HG03025 (cell line): ENCODE measurements around the gene GNGT2.

ENCODE experiments used
- ATAC-seq: cut with Tn5 transposase; IDR thresholded peaks from one replicate; pipeline ENCODE4 v1.9.1; 2021; ENCODE audit warnings: mild to moderate bottlenecking, moderate library complexity; ENCODE audit not compliant: unreplicated experiment, low FRiP score

The GNGT2 gene

GRCh38 chr17:49229805-49230600, 19.6 kb upstream of the GNGT2 start:
- ATAC-seq = no peak

DNA sequence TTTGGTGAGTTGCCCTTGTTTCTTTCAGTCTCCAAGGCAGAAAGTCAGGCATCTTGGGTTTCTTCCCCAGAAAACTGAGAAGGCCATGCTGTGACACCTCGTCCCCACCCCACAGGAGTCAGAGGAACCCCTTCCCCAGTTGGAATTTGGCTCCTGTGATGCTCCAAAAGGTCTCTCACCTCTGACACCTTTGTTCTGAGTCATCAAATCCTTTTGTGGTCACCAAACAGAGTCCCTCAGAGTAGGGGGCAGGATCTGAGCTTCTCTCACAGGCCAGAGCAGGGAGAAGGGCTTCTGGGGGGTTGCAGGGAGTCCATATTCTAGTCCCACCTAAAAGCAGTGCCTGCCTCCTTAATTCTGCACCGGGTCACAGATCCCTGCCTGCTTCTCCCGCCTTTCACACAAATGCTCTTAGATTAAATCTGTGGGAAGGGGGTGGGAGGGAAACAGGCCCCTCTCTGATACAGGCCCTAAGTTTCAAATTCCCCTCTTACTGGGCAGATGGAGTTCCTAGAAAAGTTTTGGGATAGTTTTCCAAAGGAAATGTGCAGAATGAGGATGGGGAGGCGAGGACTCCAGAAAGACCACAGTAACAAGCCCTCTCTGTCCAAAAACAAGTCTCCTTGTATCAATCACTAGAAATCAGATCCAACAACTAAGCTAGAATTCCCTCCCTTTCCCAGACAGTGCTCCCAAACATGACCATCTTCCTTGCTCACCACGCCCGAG, 18.9 kb upstream of the GNGT2 start:
- no peak for ATAC-seq

DNA sequence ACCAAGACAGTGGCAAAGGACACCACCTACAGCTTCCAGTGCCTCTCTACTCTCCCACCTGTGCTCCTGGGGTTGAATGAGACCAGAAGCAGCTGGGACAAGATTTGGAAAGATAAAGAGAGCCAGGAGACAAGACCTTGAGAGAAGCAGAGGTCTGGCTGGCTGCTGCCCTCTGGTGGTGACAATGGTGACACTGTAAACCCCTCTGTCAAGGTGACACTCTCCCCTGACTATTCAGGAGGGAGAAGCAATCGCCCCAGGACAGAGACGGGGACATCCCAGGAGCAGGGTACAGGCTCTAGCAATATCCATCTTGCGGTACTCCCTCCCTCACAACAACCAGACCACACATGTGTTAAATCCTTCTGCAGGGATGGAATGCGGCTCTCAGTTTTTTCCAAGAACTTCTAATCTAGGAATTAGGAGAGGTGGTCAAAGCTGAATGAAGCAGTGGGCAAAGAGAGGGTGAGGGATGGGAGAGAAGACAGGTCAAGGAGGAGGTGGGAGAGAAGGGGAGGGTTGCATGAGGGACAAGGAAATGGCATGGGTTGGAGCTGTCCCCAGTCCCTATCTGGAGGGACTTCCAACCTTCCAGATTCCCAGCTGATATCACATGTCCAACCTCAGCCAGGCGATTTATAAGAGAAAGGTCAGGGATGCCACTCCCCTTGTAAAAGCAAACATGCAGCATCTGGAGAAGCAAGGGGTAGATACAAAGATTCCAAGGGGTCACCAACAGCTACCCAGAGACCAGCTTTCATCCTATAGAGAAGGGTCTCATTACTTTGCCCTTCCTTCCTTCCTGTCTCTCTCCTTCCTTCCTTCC, 17.3 kb upstream of the GNGT2 start:
- ATAC-seq = no peak

DNA sequence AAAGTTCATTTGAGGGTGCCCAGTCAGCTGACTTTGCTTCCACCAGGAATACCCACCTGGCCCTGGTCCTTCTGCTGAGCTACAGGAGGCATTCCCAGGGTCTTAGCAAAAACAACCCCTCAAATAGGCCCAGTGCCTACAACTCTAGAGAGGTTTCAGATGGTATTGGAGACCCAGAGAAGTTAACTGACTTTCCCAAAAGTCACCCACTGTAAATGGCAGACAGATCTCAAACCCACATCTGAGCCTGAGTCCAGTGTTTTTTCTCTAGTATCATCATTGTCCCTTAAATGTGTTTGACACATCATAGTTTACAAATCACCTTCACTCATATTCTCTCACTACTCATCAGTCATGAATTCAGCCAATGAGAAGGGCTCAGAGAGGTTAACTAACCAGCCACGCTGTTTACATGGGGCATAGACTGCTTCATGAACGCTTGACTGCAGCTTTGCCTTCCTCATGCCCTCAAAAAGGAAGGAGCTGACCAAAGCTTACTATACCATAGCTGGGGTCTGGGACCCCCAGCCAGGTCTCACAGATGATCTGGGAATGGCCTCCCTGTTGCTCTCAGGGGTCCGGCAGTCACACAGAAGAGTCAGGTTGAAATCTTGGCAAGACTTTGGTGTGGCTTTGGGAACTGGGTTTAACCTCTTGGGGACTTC, 16.5 kb upstream of the GNGT2 start:
- no peak for ATAC-seq

- no peak for ATAC-seq
Measured at GRCh38 chr17:49225554-49226236, 15.3 kb upstream of the GNGT2 start.

- no peak for ATAC-seq
Measured at GRCh38 chr17:49224997-49225337, 14.6 kb upstream of the GNGT2 start.

DNA sequence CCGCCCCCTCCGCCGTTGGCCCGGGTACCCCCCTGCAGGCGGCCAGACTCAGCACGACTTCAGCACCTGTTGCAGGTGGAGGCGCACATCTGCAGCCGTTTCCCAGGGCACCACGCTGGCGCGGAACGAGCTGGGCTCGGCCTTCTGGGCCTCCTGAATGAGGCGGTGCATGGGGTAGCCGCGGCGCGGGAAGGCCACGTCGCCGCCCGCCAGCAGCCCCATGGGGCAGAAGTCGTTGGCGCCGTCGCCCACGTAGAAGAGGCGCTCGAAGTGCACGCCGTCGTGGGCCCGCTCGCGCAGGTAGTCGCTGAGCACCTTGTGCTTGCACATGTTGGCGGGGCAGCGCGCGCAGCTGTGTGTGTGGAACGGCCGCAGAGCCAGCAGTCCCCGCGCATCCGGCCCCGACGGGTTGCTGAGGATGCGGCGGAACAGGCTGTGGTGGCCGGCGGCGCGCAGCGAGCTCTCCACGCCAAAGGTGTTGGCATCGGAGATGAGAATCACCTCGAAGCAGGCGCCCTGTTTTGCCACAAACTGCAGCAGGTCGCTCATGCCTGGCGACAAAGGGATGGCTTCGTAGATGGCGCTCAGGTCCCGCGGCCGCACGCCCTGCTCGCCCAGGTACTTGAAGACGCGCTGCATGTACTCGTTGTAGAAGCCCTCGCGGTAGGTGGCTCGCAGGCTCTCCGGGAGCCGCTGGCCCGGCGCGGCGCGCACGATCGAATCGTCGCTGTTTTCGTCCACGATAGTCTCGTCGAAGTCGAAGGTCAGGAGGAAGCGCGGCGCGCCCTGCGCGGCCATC, 14.0 kb upstream of the GNGT2 start:
- ATAC-seq = no peak

GRCh38 chr17:49223517-49224197, 13.3 kb upstream of the GNGT2 start:
- ATAC-seq = no peak

GRCh38 chr17:49223168-49223516, 12.8 kb upstream of the GNGT2 start:
- no peak for ATAC-seq

GRCh38 chr17:49219987-49220386, 9.6 kb upstream of the GNGT2 start:
- ATAC-seq = no peak

DNA sequence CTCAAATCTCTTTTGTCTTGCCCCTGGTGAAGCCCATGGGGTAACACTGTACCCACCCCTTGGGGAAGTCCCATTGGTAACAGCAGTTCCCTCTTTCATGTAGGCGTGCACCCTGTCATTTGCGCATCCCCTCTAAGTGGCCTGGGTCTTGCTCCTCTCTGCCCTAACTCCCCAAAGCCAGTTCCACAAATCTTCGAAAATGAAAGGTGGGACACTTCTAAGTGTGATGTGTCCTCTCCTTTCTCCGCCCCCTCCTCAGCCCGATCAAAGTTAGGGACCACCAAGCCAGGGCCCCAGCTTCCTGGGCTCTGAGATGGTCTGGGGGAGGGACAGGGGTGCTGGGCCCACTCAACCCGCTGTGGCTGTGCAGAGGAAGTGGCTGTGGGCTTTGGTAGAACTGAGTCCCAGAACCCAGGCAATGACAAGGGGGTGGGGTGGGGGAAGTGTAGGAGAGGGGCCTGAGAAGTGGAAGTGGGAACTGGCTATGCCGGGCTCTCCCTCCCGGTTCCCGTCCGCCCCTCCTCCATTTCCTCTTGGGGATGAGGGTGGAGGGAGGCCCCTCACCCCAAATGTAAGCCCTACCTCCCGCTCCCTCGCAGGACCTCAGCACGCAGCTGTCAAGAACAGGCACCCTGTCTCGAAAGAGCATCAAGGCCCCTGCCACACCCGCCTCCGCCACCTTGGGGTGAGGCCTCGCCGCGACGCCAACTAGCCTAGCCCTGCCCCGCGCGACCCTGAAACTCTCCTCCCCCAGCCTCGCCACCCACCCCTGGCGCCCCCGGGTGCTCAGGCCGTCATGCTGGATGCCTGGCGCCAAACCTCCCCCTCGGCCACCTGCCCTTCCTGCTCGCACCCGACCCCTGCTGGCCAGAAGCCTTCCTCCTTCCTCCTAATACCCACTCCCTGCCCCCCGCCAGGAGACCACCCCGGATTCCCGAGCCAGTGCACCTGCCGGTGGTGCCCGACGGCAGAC, 8.9 kb upstream of the GNGT2 start:
- ATAC-seq = no peak

GRCh38 chr17:49217651-49218413, 7.5 kb upstream of the GNGT2 start:
- ATAC-seq = no peak

GRCh38 chr17:49216953-49217650, 6.7 kb upstream of the GNGT2 start:
- no peak for ATAC-seq

- no peak for ATAC-seq
Measured at GRCh38 chr17:49216482-49216881, 6.1 kb upstream of the GNGT2 start.

- ATAC-seq = no peak
Measured at GRCh38 chr17:49214676-49215360, 4.4 kb upstream of the GNGT2 start.

- ATAC-seq = no peak
Measured at GRCh38 chr17:49213847-49214246, 3.5 kb upstream of the GNGT2 start.
